Suprapubic skin (tissue), 4 donors: ENCODE measurements around the gene GNAZ.

ENCODE experiments used
- CTCF ChIP-seq, 2 donors: fragments of 200-600 bp in 1 of 2; fragments of 450-650 bp in 1 of 2; sonication (generic) in 1 of 2; IDR thresholded peaks; one replicate each; pipeline ENCODE4 v1.5.1; 2016 to 2019; ENCODE audit warnings: antibody characterized with exemption in 2 of 2, mild to moderate bottlenecking in 1 of 2, moderate library complexity in 1 of 2
- EP300 ChIP-seq: sonication (generic); formaldehyde crosslinking; IDR thresholded peaks from one replicate; pipeline ENCODE4 v1.6.1; 2017; ENCODE audit warnings: antibody characterized with exemption
- POLR2A ChIP-seq, 2 donors: fragments of 450-650 bp; IDR thresholded peaks; one replicate each; pipeline ENCODE4 v1.6.1; 2017; ENCODE audit warnings: antibody characterized with exemption in 2 of 2, mild to moderate bottlenecking in 2 of 2, moderate library complexity in 2 of 2
- POLR2AphosphoS5 ChIP-seq, 3 donors: sonication (generic); formaldehyde crosslinking; IDR thresholded peaks; one replicate each; pipeline ENCODE4 v1.6.1; 2017; ENCODE audit warnings: antibody characterized with exemption in 3 of 3

- TF ChIP-seq CTCF (IDR thresholded peaks at IDR 0.05) (no peak), POLR2A (IDR thresholded peaks at IDR 0.05) (no peak), POLR2AphosphoS5 (IDR thresholded peaks at IDR 0.05) (no peak), EP300 (no peak)
Observed at GRCh38 chr22:23124611-23125511, 54.5 kb downstream of the GNAZ start.
